Common myeloid progenitor, CD34-positive (primary cell): ENCODE measurements around the gene RPP30.

ENCODE experiments used
- CTCF ChIA-PET: fragments of 350-600 bp; sonication (Branson Sonifier 250); formaldehyde crosslinking; loops from one replicate; lab custom pipeline; 2021; ENCODE audit warnings: antibody characterized with exemption; lab: Charles Lee
- POLR2A ChIA-PET: fragments of 350-600 bp; sonication (Branson Sonifier 250); formaldehyde crosslinking; loops from one replicate; lab custom pipeline; 2021; ENCODE audit warnings: antibody characterized with exemption; lab: Charles Lee
- DNase-seq, 3 donors: peaks; one replicate each; pipeline versions ENCODE4 v3.0.0 to v3.0.0-alpha.2; 2013
- H3K27ac ChIP-seq, 2 experiments: 1 replicate in 1 of 2; 2 replicates in 1 of 2; pipeline ENCODE4 v1.7.0; 2013; ENCODE audit warnings: inconsistent platforms in 2 of 2, low read length in 2 of 2, mild to moderate bottlenecking in 2 of 2, low read depth in 1 of 2, moderate library complexity in 1 of 2; ENCODE audit not compliant: severe bottlenecking in 2 of 2, insufficient read depth in 1 of 2, poor library complexity in 1 of 2
- H3K27me3 ChIP-seq, 5 experiments: replicated peaks in 2 of 5; 1 replicate in 3 of 5; 2 replicates in 2 of 5; pipeline versions ENCODE4 v1.6.1 to v1.7.0; 2013; ENCODE audit warnings: low read length in 4 of 5, mild to moderate bottlenecking in 2 of 5, moderate library complexity in 2 of 5, inconsistent platforms in 1 of 5; ENCODE audit not compliant: insufficient read depth in 5 of 5, control insufficient read depth in 4 of 5
- H3K36me3 ChIP-seq, 4 experiments: 1 replicate in 2 of 4; 2 replicates in 2 of 4; pipeline versions ENCODE4 v1.6.1 to v1.7.0; 2013; ENCODE audit warnings: low read length in 3 of 4, control low read depth in 1 of 4, mild to moderate bottlenecking in 1 of 4; ENCODE audit not compliant: control insufficient read depth in 4 of 4, insufficient read depth in 4 of 4
- H3K4me1 ChIP-seq, 4 experiments: 1 replicate in 3 of 4; 2 replicates in 1 of 4; pipeline versions ENCODE4 v1.6.1 to v1.7.1; 2013; ENCODE audit warnings: low read length in 3 of 4, mild to moderate bottlenecking in 3 of 4, control low read depth in 1 of 4, inconsistent platforms in 1 of 4, moderate library complexity in 1 of 4; ENCODE audit not compliant: control insufficient read depth in 4 of 4, insufficient read depth in 4 of 4; ENCODE audit errors: control extremely low read depth in 1 of 4
- H3K4me3 ChIP-seq, 7 experiments: 1 replicate in 4 of 7; 2 replicates in 3 of 7; pipeline versions ENCODE4 v1.5.1 to v1.7.0; 2013; ENCODE audit warnings: mild to moderate bottlenecking in 7 of 7, low read length in 6 of 7, moderate library complexity in 6 of 7, inconsistent platforms in 2 of 7, low read depth in 2 of 7, control low read depth in 1 of 7; ENCODE audit not compliant: insufficient read depth in 4 of 7, control insufficient read depth in 1 of 7; ENCODE audit errors: extremely low read depth in 1 of 7
- H3K9me3 ChIP-seq, 5 experiments: 1 replicate in 4 of 5; 2 replicates in 1 of 5; pipeline versions ENCODE4 v1.6.1 to v1.7.1; 2013; ENCODE audit warnings: low read length in 4 of 5, mild to moderate bottlenecking in 2 of 5, inconsistent platforms in 1 of 5, low read depth in 1 of 5, moderate library complexity in 1 of 5; ENCODE audit not compliant: control insufficient read depth in 4 of 5, insufficient read depth in 2 of 5; ENCODE audit errors: control extremely low read depth in 1 of 5
- WGBS: methylation state at CpG from one replicate; pipeline ENCODE4 v1.1.5; 2013; ENCODE audit not compliant: insufficient coverage; 5-methylcytosine and 5-hydroxymethylcytosine counted together

Gene RPP30

GRCh38 chr10:90913774-90914420 lies 42.1 kb downstream of the RPP30 start:
- POLR2A ChIA-PET, result no interaction called here
- CTCF ChIA-PET, result interaction anchor here (0.9 to 3.0 kb wide), 2 partner anchors 12 to 13 kb away, joined by 3 to 8 read pairs; no protein-coding TSS in a partner anchor
- no peak for DNase-seq

DNA sequence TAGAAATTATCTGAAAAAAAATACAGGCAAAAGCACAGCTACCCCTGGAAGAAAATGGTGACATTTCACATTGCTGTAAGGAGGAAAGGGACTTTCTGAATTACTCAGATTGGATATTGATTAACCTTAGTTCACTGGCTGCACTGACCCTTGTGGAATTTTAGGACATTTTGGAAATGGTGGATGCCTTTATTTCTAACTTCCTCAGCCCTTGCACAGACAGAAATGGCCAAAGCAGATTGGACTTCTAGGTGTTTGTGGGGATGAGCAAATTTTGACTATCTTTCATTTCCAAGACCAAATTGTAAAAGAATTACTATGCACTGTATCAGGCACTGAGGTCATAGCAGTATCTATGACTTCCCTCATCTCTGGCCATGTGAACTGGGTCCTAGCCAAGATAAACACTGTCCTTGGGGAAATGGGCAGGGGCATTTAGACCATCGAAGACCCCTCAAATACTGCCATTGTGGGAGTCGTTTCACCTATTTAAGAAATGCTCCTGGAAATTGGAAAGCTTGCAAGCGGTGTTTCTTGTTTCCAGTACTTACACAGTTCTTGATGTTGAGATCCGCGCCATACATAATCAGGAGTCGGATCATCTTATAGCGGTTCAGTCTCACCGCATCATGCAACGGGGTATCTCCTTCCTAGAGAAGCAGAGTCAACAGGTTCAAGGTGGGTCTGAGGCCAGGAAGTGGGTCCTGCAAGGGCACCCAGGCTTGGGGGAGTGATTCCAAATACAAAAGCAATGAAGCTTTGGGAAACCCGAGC lies 43.4 kb downstream of the RPP30 start:
- Histone ChIP-seq H3K27me3 (peaks cover 0 to 4% (median 2%) of the 10 kb centered on the region in 5 experiments), H3K36me3 (no peaks in the 10 kb centered on the region), H3K4me1 (no peaks in the 10 kb centered on the region), H3K4me3 (no peak overlapping the region), H3K27ac (no peak overlapping the region), H3K9me3 (no peaks in the 10 kb centered on the region)
- no peak for DNase-seq
- CTCF ChIA-PET, result interaction anchor here (1.2 to 1.3 kb wide), 2 partner anchors 26 to 335 kb away, joined by 3 to 4 read pairs; no protein-coding TSS in a partner anchor
- WGBS, result 88% methylated on average over 10 of the region's 10 CpGs
- POLR2A ChIA-PET, result no interaction called here

More at GRCh38 chr10:90913774-90914420, 42.1 kb downstream of the RPP30 start:
- WGBS, result 90% methylated on average over 1 of the region's 2 CpGs
- H3K27me3 ChIP-seq, result peaks cover 0 to 3% (median 0%) of the 10 kb centered on the region in 5 experiments
- no peaks in the 10 kb centered on the region for H3K9me3 ChIP-seq
- no peaks in the 10 kb centered on the region for H3K4me1 ChIP-seq
- no peaks in the 10 kb centered on the region for H3K36me3 ChIP-seq
- no peak overlapping the region for H3K4me3 ChIP-seq
- no peak overlapping the region for H3K27ac ChIP-seq

GRCh38 chr10:90915766-90916075 lies 43.9 kb downstream of the RPP30 start:
- Histone ChIP-seq H3K4me1 (no peaks in the 10 kb centered on the region), H3K4me3 (no peak overlapping the region), H3K9me3 (no peaks in the 10 kb centered on the region), H3K36me3 (no peaks in the 10 kb centered on the region), H3K27me3 (peaks cover 0 to 6% (median 2%) of the 10 kb centered on the region in 5 experiments), H3K27ac (no peak overlapping the region)
- ChIA-PET CTCF (interaction anchor here (1.2 to 1.3 kb wide), 2 partner anchors 26 to 335 kb away, joined by 3 to 4 read pairs; no protein-coding TSS in a partner anchor), POLR2A (no interaction called here)
- DNase-seq, result no peak
- 86% methylated on average over 8 of the region's 11 CpGs for WGBS

- peaks cover 0 to 6% (median 2%) of the 10 kb centered on the region in 5 experiments for H3K27me3 ChIP-seq
- H3K4me1 ChIP-seq, result no peaks in the 10 kb centered on the region
- no peak for DNase-seq
- ChIA-PET CTCF (interaction anchor here (1.1 to 1.3 kb wide), 2 partner anchors 11 to 32 kb away, joined by 3 read pairs; no protein-coding TSS in a partner anchor), POLR2A (no interaction called here)
- no peak overlapping the region for H3K4me3 ChIP-seq
- no peak overlapping the region for H3K27ac ChIP-seq
- WGBS, result 100% methylated on average over 3 of the region's 6 CpGs
- H3K36me3 ChIP-seq, result no peaks in the 10 kb centered on the region
- H3K9me3 ChIP-seq, result no peaks in the 10 kb centered on the region
These were observed 44.8 kb downstream of the RPP30 start for GRCh38 chr10:90916392-90917237.

DNA sequence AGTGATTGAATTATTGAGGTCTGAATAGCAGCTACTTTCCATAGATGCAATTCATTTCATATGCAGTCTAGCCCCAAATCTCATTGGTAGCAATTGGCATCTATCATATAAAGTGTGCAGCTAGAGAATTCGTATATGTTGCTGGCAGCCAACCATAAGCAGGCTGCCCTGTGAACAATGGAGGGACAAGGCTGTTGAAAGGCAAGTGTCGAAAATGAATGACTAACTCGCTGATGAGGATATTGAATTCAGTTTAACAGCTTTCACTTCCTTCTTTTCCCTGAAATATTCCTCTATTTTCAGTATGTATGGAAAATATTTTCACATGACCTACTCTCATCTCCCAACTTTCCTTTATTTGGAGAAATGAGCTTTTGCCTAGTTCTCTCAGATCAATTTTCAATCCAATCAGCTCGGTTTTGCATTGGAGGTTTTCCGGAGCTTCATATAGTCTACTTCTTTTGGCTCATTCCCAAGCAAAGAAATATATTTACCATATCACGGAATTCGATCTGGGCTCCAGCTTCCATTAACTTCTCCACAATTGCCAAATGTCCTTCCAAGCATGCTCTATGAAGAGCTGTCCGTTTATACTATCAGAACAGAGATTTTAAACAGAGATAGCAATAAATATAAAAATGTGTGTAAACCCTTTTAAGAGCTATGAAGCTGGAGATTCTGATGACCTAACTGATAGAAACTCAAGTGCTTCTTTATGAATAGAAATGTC lies 45.6 kb downstream of the RPP30 start:
- Histone ChIP-seq H3K27me3 (peaks cover 0 to 6% (median 2%) of the 10 kb centered on the region in 5 experiments), H3K27ac (no peak overlapping the region), H3K4me1 (no peaks in the 10 kb centered on the region), H3K4me3 (no peak overlapping the region), H3K36me3 (no peaks in the 10 kb centered on the region), H3K9me3 (no peaks in the 10 kb centered on the region)
- POLR2A ChIA-PET, result no interaction called here
- DNase-seq, result no peak
- CTCF ChIA-PET, result interaction anchor here (0.7 to 1.3 kb wide), 4 partner anchors 11 to 31 kb away, joined by 3 to 4 read pairs (median 3); no protein-coding TSS in a partner anchor
- 100% methylated on average over 2 of the region's 8 CpGs for WGBS

- POLR2A ChIA-PET, result no interaction called here
- Histone ChIP-seq H3K27me3 (peaks cover 0 to 6% (median 2%) of the 10 kb centered on the region in 5 experiments), H3K4me3 (no peak overlapping the region), H3K4me1 (no peaks in the 10 kb centered on the region), H3K27ac (no peak overlapping the region), H3K36me3 (no peaks in the 10 kb centered on the region), H3K9me3 (no peaks in the 10 kb centered on the region)
- 100% methylated on average over 2 of the region's 3 CpGs for WGBS
- CTCF ChIA-PET, result interaction anchor here (0.7 to 1.3 kb wide), 3 partner anchors 10 to 15 kb away, joined by 3 to 4 read pairs (median 3); no protein-coding TSS in a partner anchor
- DNase-seq, result no peak
These were observed 46.2 kb downstream of the RPP30 start for GRCh38 chr10:90917968-90918318.
